NCI-H526 (cell line): Measurements from ENCODE around the gene SF3A2.
A peak's percentile ranks its signal among the peaks of the same experiment; 100 is the strongest.
"Not testable (repeated sequence)": the region's sequence is repeated elsewhere in the genome, so short reads cannot be mapped to it uniquely, and the experiment has no call there.

Experiments used
- DNase-seq, 2 experiments: peaks; one replicate each; lab custom pipeline; 2025; lab: John Stamatoyannopoulos, UW

SF3A2 gene

GRCh38 chr19:2274931-2275535 lies 38.4 kb downstream of the SF3A2 start:
- peak; percentile 53 to 70 for DNase-seq

GRCh38 chr19:2275588-2276428 lies 39.2 kb downstream of the SF3A2 start:
- no peak for DNase-seq

DNA sequence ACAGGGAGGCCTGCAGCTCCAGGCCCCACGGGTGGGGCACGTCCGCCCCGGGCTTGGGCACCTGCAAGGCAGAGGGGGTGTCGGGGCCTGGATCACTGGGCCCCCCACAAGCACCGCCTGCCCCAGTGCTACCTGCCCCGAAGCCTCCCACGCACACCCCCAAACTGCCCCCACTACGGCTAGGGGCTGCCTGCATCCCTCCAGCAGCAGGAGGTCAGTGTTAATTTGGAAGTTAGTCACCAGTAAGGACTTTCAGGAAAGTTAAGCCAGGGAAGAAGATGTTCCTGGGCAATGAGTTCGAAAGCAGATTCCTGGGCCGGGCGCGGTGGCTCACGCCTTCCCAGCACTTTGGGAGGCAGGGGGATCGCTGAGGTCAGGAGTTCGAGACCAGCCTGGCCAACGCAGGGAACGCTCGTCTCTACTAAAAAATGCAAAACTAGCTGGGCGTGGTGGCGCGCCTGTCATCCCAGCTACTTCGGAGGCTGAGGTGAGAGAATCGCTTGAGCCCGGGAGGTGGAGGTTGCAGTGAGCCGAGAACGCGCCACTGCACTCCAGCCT lies 39.9 kb downstream of the SF3A2 start:
- no peak for DNase-seq

DNA sequence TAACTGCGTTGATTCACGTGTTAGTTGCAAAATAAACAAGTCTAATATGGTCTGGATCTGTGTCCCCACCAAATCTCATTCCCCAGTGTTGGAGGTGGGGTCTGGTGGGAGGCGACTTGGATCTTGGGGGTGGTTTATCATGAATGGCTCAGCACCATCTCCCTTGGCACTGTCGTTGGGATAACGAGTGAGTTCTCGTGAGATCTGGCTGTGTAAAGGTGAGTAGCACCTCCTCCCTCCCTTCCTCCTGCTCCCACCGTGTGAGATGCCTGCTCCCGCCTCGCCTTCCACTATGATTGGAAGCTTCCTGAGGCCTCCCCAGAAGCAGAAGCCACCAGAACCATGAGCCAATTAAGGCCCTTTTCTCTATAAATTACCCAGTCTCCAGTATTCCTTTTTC lies 40.5 kb downstream of the SF3A2 start:
- no peak for DNase-seq

- no peak for DNase-seq
These were observed 42.0 kb downstream of the SF3A2 start for GRCh38 chr19:2278459-2279158.

- no peak for DNase-seq
These were observed 44.1 kb downstream of the SF3A2 start for GRCh38 chr19:2280633-2281264.

GRCh38 chr19:2281265-2282061 lies 44.8 kb downstream of the SF3A2 start:
- DNase-seq, result not testable (repeated sequence)

- DNase-seq, result no peak
These were observed 45.6 kb downstream of the SF3A2 start, which contains the start of gene PEAK3 for GRCh38 chr19:2282062-2282861. Gene PEAK3, minus strand, starts transcription at chr19:2282175. Its CDS starts 1,244 bp downstream, at chr19:2280931.

DNA sequence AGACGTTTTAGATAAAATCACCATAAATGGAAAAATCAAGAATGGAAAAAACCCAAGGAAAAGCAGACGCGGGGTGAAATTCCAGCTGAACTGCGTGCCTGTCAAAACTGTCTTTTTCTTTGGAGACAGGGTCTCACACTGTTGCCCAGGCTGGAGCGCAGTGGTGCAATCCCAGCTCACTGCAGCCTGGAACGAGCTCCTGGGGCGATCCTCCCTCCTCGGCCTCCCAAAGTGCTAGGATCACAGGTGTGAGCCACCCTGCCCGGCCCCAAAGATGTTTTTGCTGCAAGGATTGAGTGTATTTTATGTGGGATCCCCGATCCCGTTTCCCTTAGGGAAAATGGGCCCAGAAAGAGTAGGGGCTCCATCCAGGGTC lies 46.2 kb downstream of the SF3A2 start:
- DNase-seq, result no peak

DNA sequence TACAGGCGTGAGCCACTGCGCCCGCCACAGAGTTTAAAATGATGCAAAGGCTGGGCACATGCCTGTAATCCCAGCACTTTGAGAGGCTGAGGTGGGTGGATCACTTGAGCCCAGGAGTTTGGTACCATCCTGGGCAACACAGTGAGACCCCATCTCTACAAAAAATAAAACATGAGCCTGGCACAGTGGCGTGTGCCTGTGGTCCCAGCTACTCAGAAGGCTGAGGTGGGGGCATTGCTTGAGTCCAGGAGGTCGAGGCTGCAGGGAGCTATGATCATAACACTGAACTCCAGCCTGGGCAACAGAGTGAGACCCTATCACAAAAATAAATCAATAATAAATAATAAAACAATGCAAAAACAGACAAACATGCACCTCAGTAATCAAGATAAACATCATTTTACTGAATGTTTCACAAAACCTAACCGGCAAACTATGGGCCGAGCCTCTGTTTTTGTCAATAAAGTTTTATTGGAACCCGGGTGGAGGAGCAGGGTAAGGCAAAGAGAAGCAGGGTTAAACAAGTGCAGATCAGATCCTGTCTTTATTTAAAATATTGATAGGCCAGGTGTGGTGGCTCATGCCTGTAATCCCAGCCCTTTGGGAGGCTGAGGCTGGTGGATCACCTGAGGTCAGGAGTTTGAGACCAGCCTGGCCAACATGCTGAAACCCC lies 47.3 kb downstream of the SF3A2 start:
- DNase-seq, result no peak

DNA sequence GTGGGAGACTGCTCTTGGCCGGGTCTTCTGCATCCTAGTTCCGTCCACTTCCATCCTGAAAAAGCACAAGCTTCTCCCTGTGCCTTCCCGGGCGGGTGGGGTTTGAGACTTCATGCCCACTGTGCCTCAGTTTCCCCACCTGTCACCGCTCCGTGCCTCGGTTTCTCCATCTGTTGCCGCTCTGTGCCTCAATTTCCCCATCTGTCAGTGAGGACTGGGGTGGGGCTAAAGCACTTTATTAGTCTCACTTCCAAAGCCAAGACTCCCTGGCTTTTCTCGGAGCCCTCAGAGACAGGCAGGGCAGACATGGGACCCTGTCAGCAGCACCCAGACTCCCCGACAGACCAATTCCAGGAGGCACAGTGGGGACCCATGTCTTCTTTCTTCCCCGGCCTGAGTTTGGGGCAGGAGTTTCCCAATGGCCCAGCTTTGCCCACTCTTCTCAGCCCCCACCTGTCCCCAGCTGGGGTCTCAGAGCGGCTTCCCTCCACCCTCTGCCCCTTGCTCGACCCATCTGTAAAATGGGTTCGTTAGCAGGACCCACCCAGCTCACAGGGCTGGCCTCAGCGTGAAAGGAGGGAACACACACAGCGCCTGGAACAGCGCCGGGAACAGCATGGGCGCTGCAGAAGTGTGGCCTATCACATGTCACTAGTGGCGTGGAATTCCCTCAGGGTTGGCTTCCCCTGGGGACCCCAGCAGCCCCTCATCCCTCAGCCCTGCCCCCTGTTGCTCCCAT lies 49.9 kb downstream of the SF3A2 start:
- no peak for DNase-seq

DNA sequence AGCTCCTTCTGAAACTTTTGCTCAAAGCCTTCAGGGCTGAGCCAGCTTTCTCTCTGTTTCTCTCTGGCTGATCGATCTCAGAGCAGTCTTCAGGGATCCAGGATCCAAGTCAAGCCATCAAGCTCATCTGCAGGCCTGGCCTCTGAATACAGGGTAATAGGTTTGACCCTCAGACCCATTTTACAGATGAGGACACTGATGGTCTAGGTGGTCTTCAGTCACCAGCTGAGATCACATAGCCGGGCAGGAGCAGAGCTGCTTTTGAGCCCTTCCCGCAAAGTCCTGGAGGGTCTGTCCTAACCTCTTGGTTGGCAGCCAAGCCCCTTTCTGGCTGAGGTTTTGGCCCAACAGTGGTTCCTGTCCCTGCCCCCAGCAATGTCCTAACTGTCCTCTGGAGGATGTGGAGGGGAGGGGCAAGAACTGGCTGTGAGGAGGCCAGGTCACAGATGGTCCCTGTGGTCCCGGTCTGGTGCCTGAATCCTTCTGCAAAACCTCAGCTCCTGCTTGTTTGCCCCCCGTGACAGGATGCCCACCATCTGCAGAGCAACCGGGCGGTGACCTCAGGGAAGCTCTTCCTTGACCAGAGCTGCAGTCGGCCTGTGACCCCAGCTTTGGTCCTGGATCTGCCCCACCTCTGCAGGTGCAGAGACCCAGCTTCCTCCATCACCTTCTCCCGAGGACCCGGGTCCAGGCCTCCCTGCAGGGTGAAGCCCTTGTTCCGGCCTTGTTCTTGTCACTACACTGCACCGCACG lies 51.1 kb downstream of the SF3A2 start:
- DNase-seq, result no peak

DNA sequence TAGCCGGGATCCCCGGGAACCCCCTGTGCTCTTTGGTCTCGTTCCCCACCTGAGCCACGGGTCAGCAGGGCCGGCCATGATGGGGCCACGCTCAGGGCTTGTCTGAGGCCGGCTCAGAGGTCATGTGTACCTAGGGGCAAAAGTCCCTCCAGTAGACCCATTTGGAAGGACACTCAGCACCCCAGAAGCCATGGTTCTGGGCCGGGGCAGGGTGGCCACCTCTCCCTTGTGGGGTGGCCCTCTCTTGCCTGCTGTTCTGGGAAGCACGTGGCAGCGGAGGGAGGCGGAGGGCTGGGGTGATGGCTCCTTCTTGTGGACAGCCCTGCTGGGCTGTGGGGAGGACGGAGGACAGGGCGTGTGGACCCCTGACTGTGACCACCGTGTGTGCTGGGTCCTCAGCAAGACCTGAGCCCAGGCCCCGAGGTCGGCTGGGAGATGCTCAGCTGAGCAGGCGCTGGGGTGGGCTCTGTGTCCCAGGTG lies 51.8 kb downstream of the SF3A2 start:
- no peak for DNase-seq

GRCh38 chr19:2288818-2289713 lies 52.4 kb downstream of the SF3A2 start:
- no peak for DNase-seq

GRCh38 chr19:2289714-2290435 lies 53.3 kb downstream of the SF3A2 start:
- peak in 1 of 2 experiments; percentile 31 for DNase-seq

GRCh38 chr19:2290441-2291184 lies 54.0 kb downstream of the SF3A2 start:
- DNase-seq, result no peak
